ENCODE results near the gene USP24.

Gene USP24

DNA sequence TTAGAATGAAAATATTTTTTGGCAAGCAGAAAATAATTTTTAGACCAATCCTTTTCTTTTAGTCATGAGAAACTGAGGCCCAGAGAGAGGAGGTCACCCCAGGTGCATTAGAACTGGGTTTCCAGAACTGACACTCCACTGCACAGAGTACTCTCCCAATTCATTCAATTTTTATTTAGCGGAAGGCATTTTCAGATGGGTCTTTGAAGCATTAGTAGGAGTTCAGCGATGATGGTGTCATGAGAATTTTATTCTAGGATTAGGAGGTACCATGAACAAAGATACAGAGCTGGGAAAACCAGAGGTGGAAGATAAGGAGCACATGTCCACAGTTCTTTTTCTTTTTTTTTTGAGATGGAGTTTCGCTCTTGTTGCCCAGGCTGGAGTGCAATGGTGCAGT lies 173.6 kb downstream of the USP24 start:
- TF ChIP-seq, protein P1, sequence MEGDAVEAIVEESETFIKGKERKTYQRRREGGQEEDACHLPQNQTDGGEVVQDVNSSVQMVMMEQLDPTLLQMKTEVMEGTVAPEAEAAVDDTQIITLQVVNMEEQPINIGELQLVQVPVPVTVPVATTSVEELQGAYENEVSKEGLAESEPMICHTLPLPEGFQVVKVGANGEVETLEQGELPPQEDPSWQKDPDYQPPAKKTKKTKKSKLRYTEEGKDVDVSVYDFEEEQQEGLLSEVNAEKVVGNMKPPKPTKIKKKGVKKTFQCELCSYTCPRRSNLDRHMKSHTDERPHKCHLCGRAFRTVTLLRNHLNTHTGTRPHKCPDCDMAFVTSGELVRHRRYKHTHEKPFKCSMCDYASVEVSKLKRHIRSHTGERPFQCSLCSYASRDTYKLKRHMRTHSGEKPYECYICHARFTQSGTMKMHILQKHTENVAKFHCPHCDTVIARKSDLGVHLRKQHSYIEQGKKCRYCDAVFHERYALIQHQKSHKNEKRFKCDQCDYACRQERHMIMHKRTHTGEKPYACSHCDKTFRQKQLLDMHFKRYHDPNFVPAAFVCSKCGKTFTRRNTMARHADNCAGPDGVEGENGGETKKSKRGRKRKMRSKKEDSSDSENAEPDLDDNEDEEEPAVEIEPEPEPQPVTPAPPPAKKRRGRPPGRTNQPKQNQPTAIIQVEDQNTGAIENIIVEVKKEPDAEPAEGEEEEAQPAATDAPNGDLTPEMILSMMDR (IDR thresholded peaks at IDR 0.05) = no peak

DNA sequence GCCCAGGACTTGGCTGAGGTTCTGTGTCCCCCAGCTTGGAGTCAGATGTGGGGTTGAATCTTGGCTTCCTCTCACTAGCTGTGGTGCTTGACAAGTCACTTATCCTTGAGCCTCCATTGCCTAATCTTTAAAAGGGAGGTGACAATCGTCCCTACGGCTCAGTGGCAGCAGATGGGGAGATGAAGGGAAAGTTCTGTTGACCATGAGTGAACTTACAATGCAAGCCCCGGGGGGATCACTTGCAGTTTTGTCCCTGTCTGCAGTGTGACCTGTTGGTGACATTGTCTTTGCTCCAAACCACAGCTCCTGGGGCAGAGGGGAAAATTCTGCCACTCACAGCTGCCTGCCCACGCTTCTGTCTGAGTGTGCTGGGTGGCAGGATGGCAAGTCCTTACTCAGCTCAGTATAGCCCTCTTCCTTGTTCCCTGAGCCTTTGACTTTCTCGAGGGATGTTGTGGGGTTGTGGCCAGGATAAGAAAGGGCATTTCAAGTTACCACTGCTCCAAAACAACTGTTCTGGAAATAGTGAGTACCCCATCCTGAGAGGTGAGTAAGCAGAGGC lies 174.2 kb downstream of the USP24 start:
- TF ChIP-seq, protein P1 (IDR thresholded peaks at IDR 0.05) = no peak

DNA sequence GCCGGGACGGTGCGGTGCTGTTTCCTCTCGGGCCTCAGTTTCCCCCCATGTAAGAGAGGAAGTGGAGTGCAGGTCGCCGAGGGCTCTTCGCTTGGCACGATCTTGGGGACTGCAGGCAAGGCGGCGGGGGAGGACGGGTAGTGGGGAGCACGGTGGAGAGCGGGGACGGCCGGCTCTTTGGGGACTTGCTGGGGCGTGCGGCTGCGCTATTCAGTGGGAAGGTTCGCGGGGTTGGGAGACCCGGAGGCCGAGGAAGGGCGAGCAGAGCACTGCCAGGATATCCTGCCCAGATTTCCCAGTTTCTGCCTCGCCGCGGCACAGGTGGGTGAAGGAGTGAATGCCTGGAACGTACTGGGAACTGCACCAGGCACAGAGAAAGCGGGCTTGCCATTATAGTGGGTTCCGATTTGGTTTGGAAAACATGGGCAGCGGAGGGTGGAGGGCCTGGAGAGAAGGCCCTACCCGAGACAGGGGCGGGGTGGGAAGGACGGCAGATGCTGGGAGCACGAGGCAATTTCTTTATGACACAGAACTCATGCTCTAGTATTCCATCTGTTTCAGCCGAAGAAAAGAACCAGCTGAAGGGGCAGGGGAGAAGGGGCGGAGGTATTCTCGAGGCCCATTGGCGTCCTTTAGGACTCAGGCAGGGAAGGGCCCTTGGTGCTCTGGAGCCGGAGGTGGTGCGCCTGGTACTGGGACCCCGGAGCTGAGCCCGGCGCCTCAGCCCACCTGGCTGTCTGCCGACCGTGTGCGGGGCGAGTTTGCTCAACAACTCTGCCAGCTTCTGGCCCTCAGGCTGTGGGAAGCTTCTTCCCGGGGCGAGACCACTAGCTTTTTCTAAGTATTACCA lies 174.9 kb downstream of the USP24 start:
- TF ChIP-seq, protein P1 (IDR thresholded peaks at IDR 0.05) = no peak

- TF ChIP-seq, protein P1 (IDR thresholded peaks at IDR 0.05) = no peak
Observed at GRCh38 chr1:55039342-55040082, 175.7 kb downstream of the USP24 start, which contains the start of gene PCSK9. Gene PCSK9 (plus strand): TSS chr1:55039548. CDS start chr1:55039838, 290 bp downstream.

DNA sequence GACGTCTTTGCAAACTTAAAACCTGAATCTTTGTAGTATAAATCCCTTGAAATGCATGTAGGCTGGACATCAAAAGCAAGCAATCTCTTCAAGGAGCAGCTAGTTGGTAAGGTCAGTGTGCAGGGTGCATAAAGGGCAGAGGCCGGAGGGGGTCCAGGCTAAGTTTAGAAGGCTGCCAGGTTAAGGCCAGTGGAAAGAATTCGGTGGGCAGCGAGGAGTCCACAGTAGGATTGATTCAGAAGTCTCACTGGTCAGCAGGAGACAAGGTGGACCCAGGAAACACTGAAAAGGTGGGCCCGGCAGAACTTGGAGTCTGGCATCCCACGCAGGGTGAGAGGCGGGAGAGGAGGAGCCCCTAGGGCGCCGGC lies 176.2 kb downstream of the USP24 start:
- TF ChIP-seq, protein P1 (IDR thresholded peaks at IDR 0.05) = no peak

DNA sequence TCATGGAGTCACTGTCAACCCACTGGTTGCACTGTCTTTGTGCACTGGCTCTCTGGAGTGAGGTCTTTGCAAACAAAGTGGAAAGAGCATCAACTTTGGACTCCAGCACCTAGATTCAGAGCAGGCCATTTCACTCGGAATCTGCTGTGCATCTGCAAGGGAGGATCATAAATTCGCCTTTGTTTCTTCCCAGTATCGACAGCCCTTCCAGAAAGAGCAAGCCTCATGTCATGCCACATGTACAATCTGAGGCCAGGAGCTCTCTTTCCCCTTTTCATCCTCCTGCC lies 176.7 kb downstream of the USP24 start:
- TF ChIP-seq, protein P1 (IDR thresholded peaks at IDR 0.05) = no peak

GRCh38 chr1:55037733-55038551 lies 177.2 kb downstream of the USP24 start:
- TF ChIP-seq, protein P1 (IDR thresholded peaks at IDR 0.05) = no peak

Data from LNCAP (cell line).